Nephron (organoid): ENCODE results near the gene ITGA6.

Experiments used
- H3K27ac Mint-ChIP-seq, 3 experiments: 2 replicates each; pipeline ENCODE4 v1.8.0; 2020; ENCODE audit warnings: mixed read lengths in 3 of 3, mild to moderate bottlenecking in 2 of 3, moderate library complexity in 1 of 3
- H3K27me3 Mint-ChIP-seq: 2 replicates; pipeline ENCODE4 v1.8.0; 2021; ENCODE audit warnings: low read depth, mild to moderate bottlenecking, moderate library complexity, mixed read lengths
- H3K36me3 Mint-ChIP-seq: 2 replicates; pipeline ENCODE4 v1.8.0; 2020; ENCODE audit warnings: low read depth, mixed read lengths
- H3K4me1 Mint-ChIP-seq: 2 replicates; pipeline ENCODE4 v1.8.0; 2020; ENCODE audit warnings: mixed read lengths
- H3K4me3 Mint-ChIP-seq, 3 experiments: 2 replicates each; pipeline ENCODE4 v1.8.0; 2020; ENCODE audit warnings: mild to moderate bottlenecking in 3 of 3, mixed read lengths in 3 of 3, moderate library complexity in 2 of 3
- H3K9me3 Mint-ChIP-seq: 2 replicates; pipeline ENCODE4 v1.8.0; 2020; ENCODE audit warnings: mixed read lengths
- CTCF ChIP-seq, 3 experiments: fragments of 200-600 bp; sonication (generic); IDR thresholded peaks; one replicate each; pipeline ENCODE4 v1.5.0; 2021; ENCODE audit warnings: antibody characterized with exemption in 3 of 3; ENCODE audit not compliant: unreplicated experiment in 3 of 3

ITGA6 gene

GRCh38 chr2:172478353-172478752 lies 51.0 kb downstream of the ITGA6 start:
- no peaks in the 10 kb centered on the region for H3K4me1 Mint-ChIP-seq
- no peaks in the 10 kb centered on the region for H3K27me3 Mint-ChIP-seq
- no peaks in the 10 kb centered on the region for H3K9me3 Mint-ChIP-seq
- no peak overlapping the region for H3K27ac Mint-ChIP-seq
- TF ChIP-seq CTCF (IDR thresholded peaks at IDR 0.05; ENCODE audit: unreplicated experiment in 3 of 3) = peak in 1 of 3 experiments; percentile 9
- H3K36me3 Mint-ChIP-seq = peaks cover 18% of the 10 kb centered on the region
- H3K4me3 Mint-ChIP-seq = no peak overlapping the region

GRCh38 chr2:172480301-172481218 lies 53.2 kb downstream of the ITGA6 start:
- no peak for TF ChIP-seq CTCF (IDR thresholded peaks at IDR 0.05; ENCODE audit: unreplicated experiment in 3 of 3)
- no peak overlapping the region for H3K4me3 Mint-ChIP-seq
- no peaks in the 10 kb centered on the region for H3K4me1 Mint-ChIP-seq
- no peak overlapping the region for H3K27ac Mint-ChIP-seq
- no peaks in the 10 kb centered on the region for H3K27me3 Mint-ChIP-seq
- H3K9me3 Mint-ChIP-seq = no peaks in the 10 kb centered on the region
- H3K36me3 Mint-ChIP-seq = peaks cover 12% of the 10 kb centered on the region

GRCh38 chr2:172481507-172482262 lies 54.3 kb downstream of the ITGA6 start:
- no peak overlapping the region for H3K4me3 Mint-ChIP-seq

GRCh38 chr2:172484253-172484652 lies 56.9 kb downstream of the ITGA6 start:
- TF ChIP-seq CTCF (IDR thresholded peaks at IDR 0.05; ENCODE audit: unreplicated experiment in 3 of 3) = peak; percentile 36 to 47 (median 45)
- Mint-ChIP-seq H3K36me3 (peaks cover 15% of the 10 kb centered on the region), H3K27me3 (no peaks in the 10 kb centered on the region), H3K9me3 (no peaks in the 10 kb centered on the region), H3K27ac (no peak overlapping the region), H3K4me1 (no peaks in the 10 kb centered on the region), H3K4me3 (no peak overlapping the region)

More at GRCh38 chr2:172481507-172482262, 54.3 kb downstream of the ITGA6 start:
- H3K36me3 Mint-ChIP-seq = peaks cover 12% of the 10 kb centered on the region
- H3K9me3 Mint-ChIP-seq = no peaks in the 10 kb centered on the region
- no peaks in the 10 kb centered on the region for H3K4me1 Mint-ChIP-seq
- no peak for TF ChIP-seq CTCF (IDR thresholded peaks at IDR 0.05; ENCODE audit: unreplicated experiment in 3 of 3)
- H3K27me3 Mint-ChIP-seq = no peaks in the 10 kb centered on the region
- H3K27ac Mint-ChIP-seq = no peak overlapping the region

GRCh38 chr2:172484706-172485105 lies 57.3 kb downstream of the ITGA6 start:
- H3K27me3 Mint-ChIP-seq = no peaks in the 10 kb centered on the region
- no peak overlapping the region for H3K4me3 Mint-ChIP-seq
- H3K4me1 Mint-ChIP-seq = no peaks in the 10 kb centered on the region
- H3K36me3 Mint-ChIP-seq = peaks cover 11% of the 10 kb centered on the region
- no peaks in the 10 kb centered on the region for H3K9me3 Mint-ChIP-seq
- H3K27ac Mint-ChIP-seq = no peak overlapping the region
- TF ChIP-seq CTCF (IDR thresholded peaks at IDR 0.05; ENCODE audit: unreplicated experiment in 3 of 3) = no peak
